Gastrocnemius medialis (tissue), 4 donors: ENCODE data around the gene COL4A1. TPM values are rescaled to one million over a fixed set of nuclear protein-coding genes. Genes with fewer than 3 reads are reported as not detected.

ENCODE experiments used
- ATAC-seq, 2 donors: fragments of 150-250 bp; one replicate each; pipeline ENCODE4 v1.9.1; 2016
- DNase-seq, 2 donors: peaks; one replicate each; pipeline ENCODE4 v3.0.0-alpha.2; 2019
- H3K27ac ChIP-seq, 4 donors: fragments of 200-600 bp; sonication (generic); 1 replicate in 1 of 4; 2 replicates in 3 of 4; pipeline ENCODE4 v1.5.1; 2016 to 2018; ENCODE audit warnings: mild to moderate bottlenecking in 2 of 4, moderate library complexity in 1 of 4
- H3K27me3 ChIP-seq, 3 donors: fragments of 200-600 bp; sonication (generic) in 2 of 3; 1 replicate in 1 of 3; 2 replicates in 2 of 3; pipeline versions ENCODE4 v1.5.1 to v1.6.0; 2016 to 2019; ENCODE audit warnings: mild to moderate bottlenecking in 1 of 3, moderate library complexity in 1 of 3
- H3K36me3 ChIP-seq, 2 donors: fragments of 200-600 bp; sonication (generic) in 1 of 2; one replicate each; pipeline ENCODE4 v1.5.1; 2017 to 2018
- H3K4me1 ChIP-seq, 2 donors: fragments of 200-600 bp; sonication (generic) in 1 of 2; one replicate each; pipeline ENCODE4 v1.5.1; 2016 to 2017; ENCODE audit warnings: mild to moderate bottlenecking in 2 of 2
- H3K4me3 ChIP-seq, 4 donors: fragments of 200-600 bp; sonication (generic) in 3 of 4; 1 replicate in 1 of 4; 2 replicates in 3 of 4; pipeline ENCODE4 v1.5.1; 2016 to 2019; ENCODE audit warnings: mild to moderate bottlenecking in 2 of 4
- H3K9me3 ChIP-seq, 3 donors: fragments of 200-600 bp; sonication (generic) in 2 of 3; 1 replicate in 1 of 3; 2 replicates in 2 of 3; pipeline ENCODE4 v1.5.1; 2016 to 2019
- POLR2A ChIP-seq, 2 donors: fragments of 450-650 bp; IDR thresholded peaks; one replicate each; pipeline ENCODE4 v1.6.1; 2017; ENCODE audit warnings: antibody characterized with exemption in 2 of 2, mild to moderate bottlenecking in 2 of 2, moderate library complexity in 2 of 2
- in situ Hi-C, 4 donors: fragments of 200-750 bp; cut with MboI; loops; one replicate each; pipeline versions ENCODE4 v1.15.0 to v1.8.0; 2017; ENCODE audit warnings: low sequenced_read_pairs in 4 of 4
- intact Hi-C: fragments of 100-400 bp; cut with DNase I; formaldehyde crosslinking; loops from one replicate; pipeline ENCODE4 v1.15.1; 2023; ENCODE audit warnings: low total_unique reads
- total RNA-seq, 4 donors: library from RNA; depleted of rRNA; stranded (reverse); fragments of >200 nt; gene quantifications; one replicate each; pipeline versions ENCODE4 v1.1.0 to v1.2.3, GENCODE V29; 2016
- TF ChIP-seq, protein P1 (sequence below), 5 experiments: fragments of 450-650 bp in 3 of 5; fragments of 200-600 bp in 2 of 5; sonication (generic) in 2 of 5; IDR thresholded peaks in 4 of 5; conservative IDR thresholded peaks in 1 of 5; 1 replicate in 4 of 5; 2 replicates in 1 of 5; pipeline ENCODE4 v1.5.1; 2016 to 2019; ENCODE audit warnings: antibody characterized with exemption in 5 of 5, mild to moderate bottlenecking in 3 of 5, moderate library complexity in 3 of 5

COL4A1 gene
- total RNA-seq, 4 donors from 2014 or later = 60.5 to 127 (median 120) TPM

- intact Hi-C loops = no loop called here
- in situ Hi-C loops = no loop called here
- Histone ChIP-seq H3K4me3 (no peak overlapping the region), H3K27me3 (peaks cover 0 to 16% (median 3%) of the 10 kb centered on the region in 3 donors), H3K36me3 (no peaks in the 10 kb centered on the region), H3K4me1 (peaks cover 24% of the 10 kb centered on the region in 2 donors), H3K27ac (no peak overlapping the region), H3K9me3 (no peaks in the 10 kb centered on the region)
- DNase-seq = no peak
- ATAC-seq = no peak
- TF ChIP-seq POLR2A (IDR thresholded peaks at IDR 0.05) = no peak
- TF ChIP-seq, protein P1, sequence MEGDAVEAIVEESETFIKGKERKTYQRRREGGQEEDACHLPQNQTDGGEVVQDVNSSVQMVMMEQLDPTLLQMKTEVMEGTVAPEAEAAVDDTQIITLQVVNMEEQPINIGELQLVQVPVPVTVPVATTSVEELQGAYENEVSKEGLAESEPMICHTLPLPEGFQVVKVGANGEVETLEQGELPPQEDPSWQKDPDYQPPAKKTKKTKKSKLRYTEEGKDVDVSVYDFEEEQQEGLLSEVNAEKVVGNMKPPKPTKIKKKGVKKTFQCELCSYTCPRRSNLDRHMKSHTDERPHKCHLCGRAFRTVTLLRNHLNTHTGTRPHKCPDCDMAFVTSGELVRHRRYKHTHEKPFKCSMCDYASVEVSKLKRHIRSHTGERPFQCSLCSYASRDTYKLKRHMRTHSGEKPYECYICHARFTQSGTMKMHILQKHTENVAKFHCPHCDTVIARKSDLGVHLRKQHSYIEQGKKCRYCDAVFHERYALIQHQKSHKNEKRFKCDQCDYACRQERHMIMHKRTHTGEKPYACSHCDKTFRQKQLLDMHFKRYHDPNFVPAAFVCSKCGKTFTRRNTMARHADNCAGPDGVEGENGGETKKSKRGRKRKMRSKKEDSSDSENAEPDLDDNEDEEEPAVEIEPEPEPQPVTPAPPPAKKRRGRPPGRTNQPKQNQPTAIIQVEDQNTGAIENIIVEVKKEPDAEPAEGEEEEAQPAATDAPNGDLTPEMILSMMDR (IDR thresholded peaks at IDR 0.05 in 4 of 5, conservative IDR thresholded peaks at IDR 0.05 in 1 of 5) = no peak
These were observed 36.5 kb downstream of the COL4A1 start for GRCh38 chr13:110270507-110270906.

GRCh38 chr13:110269509-110270185 lies 37.3 kb downstream of the COL4A1 start:
- H3K9me3 ChIP-seq = no peaks in the 10 kb centered on the region
- H3K27me3 ChIP-seq = peaks cover 0 to 16% (median 4%) of the 10 kb centered on the region in 3 donors
- no peak for DNase-seq
- no peak for ATAC-seq
- no peak overlapping the region for H3K4me3 ChIP-seq
- no peak for TF ChIP-seq POLR2A (IDR thresholded peaks at IDR 0.05)
- TF ChIP-seq, protein P1 (IDR thresholded peaks at IDR 0.05 in 4 of 5, conservative IDR thresholded peaks at IDR 0.05 in 1 of 5) = no peak
- peaks cover 31 to 32% of the 10 kb centered on the region in 2 donors for H3K4me1 ChIP-seq
- intact Hi-C loops (loop anchor here (5.0 kb wide), 1 partner anchor 33 kb away; no protein-coding TSS in a partner anchor), in situ Hi-C loops (no loop called here)
- H3K36me3 ChIP-seq = no peaks in the 10 kb centered on the region
- no peak overlapping the region for H3K27ac ChIP-seq

DNA sequence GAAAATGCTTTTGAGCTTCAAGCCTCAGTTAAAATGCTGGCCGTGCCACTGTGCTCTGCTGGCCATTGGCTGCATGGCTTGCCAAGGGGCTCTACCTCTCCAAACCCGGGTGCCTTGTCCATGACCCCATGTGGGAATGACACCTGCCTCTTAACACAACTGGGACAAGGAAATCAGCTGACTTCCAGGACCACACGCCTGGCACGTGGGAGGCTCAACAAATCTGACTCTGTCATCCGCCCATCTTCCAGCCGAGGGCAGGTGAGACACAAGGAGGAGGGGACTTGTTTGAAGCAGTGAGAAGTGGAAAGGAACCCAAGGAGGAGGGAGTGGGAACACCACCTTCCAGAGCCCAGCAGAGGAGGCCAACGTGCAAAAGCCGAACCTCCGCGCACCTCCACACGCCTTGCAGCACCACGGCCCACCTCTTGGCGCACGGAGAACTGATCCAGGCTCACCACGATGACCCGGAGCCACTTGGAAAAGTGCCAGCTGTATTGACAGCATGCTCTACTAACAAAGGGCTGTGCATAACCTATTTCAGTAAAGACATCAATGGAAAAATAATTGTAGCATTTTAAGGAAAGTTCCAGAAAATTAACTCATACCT lies 38.3 kb downstream of the COL4A1 start:
- ATAC-seq = no peak
- Histone ChIP-seq H3K4me3 (no peak overlapping the region), H3K36me3 (no peaks in the 10 kb centered on the region), H3K9me3 (no peaks in the 10 kb centered on the region), H3K4me1 (peaks cover 41 to 42% of the 10 kb centered on the region in 2 donors), H3K27ac (peak overlapping the region in 1 of 4 donors; percentile 23), H3K27me3 (peaks cover 0 to 16% (median 10%) of the 10 kb centered on the region in 3 donors)
- in situ Hi-C loops (no loop called here), intact Hi-C loops (loop anchor here (5.0 kb wide), 1 partner anchor 34 kb away; no protein-coding TSS in a partner anchor)
- no peak for DNase-seq
- TF ChIP-seq, protein P1 (IDR thresholded peaks at IDR 0.05 in 4 of 5, conservative IDR thresholded peaks at IDR 0.05 in 1 of 5) = no peak
- TF ChIP-seq POLR2A (IDR thresholded peaks at IDR 0.05) = no peak

DNA sequence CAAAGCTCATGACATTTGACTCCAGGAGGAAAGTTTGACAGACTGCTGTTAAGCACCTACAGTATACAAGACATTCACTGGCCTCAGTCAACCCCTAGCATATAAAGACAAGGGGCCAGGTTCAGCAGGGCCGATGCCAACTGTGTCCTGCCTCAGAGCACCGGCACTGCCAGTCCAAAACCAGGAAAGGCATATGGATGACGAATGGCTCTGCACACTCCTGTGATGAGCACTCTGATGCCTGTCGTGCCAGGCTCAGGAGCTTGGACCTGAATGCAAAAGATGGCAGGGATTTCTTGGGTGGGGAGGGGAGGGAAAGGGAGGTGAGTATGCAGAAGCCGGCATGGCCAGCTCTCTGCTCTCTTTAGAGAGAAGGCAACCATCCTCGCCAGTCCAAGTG lies 38.9 kb downstream of the COL4A1 start:
- in situ Hi-C loops (no loop called here), intact Hi-C loops (loop anchor here (5.0 kb wide), 1 partner anchor 34 kb away; no protein-coding TSS in a partner anchor)
- H3K36me3 ChIP-seq = no peaks in the 10 kb centered on the region
- TF ChIP-seq, protein P1 (IDR thresholded peaks at IDR 0.05 in 4 of 5, conservative IDR thresholded peaks at IDR 0.05 in 1 of 5) = no peak
- TF ChIP-seq POLR2A (IDR thresholded peaks at IDR 0.05) = no peak
- DNase-seq = no peak
- no peak for ATAC-seq
- H3K4me1 ChIP-seq = peaks cover 46 to 48% of the 10 kb centered on the region in 2 donors
- peaks cover 0 to 16% (median 10%) of the 10 kb centered on the region in 3 donors for H3K27me3 ChIP-seq
- H3K9me3 ChIP-seq = no peaks in the 10 kb centered on the region
- H3K4me3 ChIP-seq = no peak overlapping the region
- peak overlapping the region in 1 of 4 donors; percentile 23 for H3K27ac ChIP-seq
